ENCODE measurements around the gene LZIC. TPM values are rescaled to one million over a fixed set of nuclear protein-coding genes. Genes with fewer than 3 reads are reported as not detected.

LZIC gene
- 7.2 and 15.2 TPM in 2 replicates for total RNA-seq (2011; cell fraction: chromatin; rRNA removed; ENCODE audit: low replicate concordance)
- 5.4 and 6.8 TPM in 2 replicates for total RNA-seq (2011; cell fraction: nucleolus; rRNA removed)
- 13.1 and 20.9 TPM in 2 replicates for total RNA-seq (2011; cell fraction: nucleoplasm; rRNA removed)
- 32.9 and 36.0 TPM in 2 replicates for total RNA-seq (2014; rRNA removed)
- total RNA-seq (2014; rRNA removed; fragmentation: Illumina TruSeq; extraction: Trizol), result 76.8 and 90.6 TPM in 2 replicates
- total RNA-seq (2015; rRNA removed; fragmentation: Illumina TruSeq; extraction: Trizol), result 67.1 and 71.3 TPM in 2 replicates
- total RNA-seq (2021), result 46.7 and 51.4 TPM in 2 replicates
- 27.4 and 34.4 TPM in 2 replicates for polyA plus RNA-seq (2011; rRNA removed)
- 5.9 and 13.7 TPM in 2 replicates for polyA plus RNA-seq (2011; cell fraction: cytosol; rRNA removed)
- polyA plus RNA-seq (2011; cell fraction: nucleus; rRNA removed), result 6.1 and 10.2 TPM in 2 replicates
- polyA plus RNA-seq (2012), result 38.8 and 46.3 TPM in 2 replicates
- 55.6 and 61.7 TPM in 2 replicates for polyA plus RNA-seq (2014; fragmentation: Illumina TruSeq; extraction: Trizol)
- polyA plus RNA-seq (2014; fragmentation: Nextera tagmentation; extraction: Ambion mirVana), result 100 to 1,000 TPM; 101 to 109 TPM
- polyA plus RNA-seq (2014; rRNA removed), result 36.7 and 39.1 TPM in 2 replicates
- polyA minus RNA-seq (2011; rRNA and poly(A)+ RNA removed), result 37.0 and 48.2 TPM in 2 replicates
- 12.8 and 14.4 TPM in 2 replicates for polyA minus RNA-seq (2011; cell fraction: cytosol; rRNA and poly(A)+ RNA removed)
- 2.6 and 7.2 TPM in 2 replicates for polyA minus RNA-seq (2011; cell fraction: nucleus; rRNA and poly(A)+ RNA removed)
- percentile 69 among the genes with signal in this experiment for Bru-seq, nascent RNA
- BruChase-seq, experiment 1, labeled RNA remaining after a 2-hour chase, result percentile 73 among the genes with signal in this experiment
- percentile 78 among the genes with signal in this experiment for BruChase-seq, experiment 2, labeled RNA remaining after a 6-hour chase
- long read RNA-seq, experiment 1, transcript LZIC-201 (8 exons, 945 nt), result minor isoform, 16 of 127 reads
- long read RNA-seq, experiment 1, transcript LZIC-202 (8 exons, 2,281 nt), result major isoform, 41 of 127 reads
- long read RNA-seq, experiment 1, transcript LZIC-203 (7 exons, 1,405 nt), result minor isoform, 14 of 127 reads
- long read RNA-seq, experiment 1, partial matches to known transcripts, result 1 of 127 reads
- long read RNA-seq, experiment 1, other reads (novel, unspliced or antisense), result 54 of 127 reads
- long read RNA-seq, experiment 2, transcript LZIC-202 (8 exons, 2,281 nt), result major isoform, 17 of 67 reads
- long read RNA-seq, experiment 2, transcript LZIC-203 (7 exons, 1,405 nt), result minor isoform, 15 of 67 reads
- long read RNA-seq, experiment 2, transcript LZIC-201 (8 exons, 945 nt), result minor isoform, 9 of 67 reads
- long read RNA-seq, experiment 2, partial matches to known transcripts, result 4 of 67 reads
- long read RNA-seq, experiment 2, other reads (novel, unspliced or antisense), result 21 of 67 reads
- long read RNA-seq, experiment 3, transcript LZIC-202 (8 exons, 2,281 nt), result minor isoform, 8 of 42 reads
- long read RNA-seq, experiment 3, transcript LZIC-201 (8 exons, 945 nt), result major isoform, 10 of 42 reads
- long read RNA-seq, experiment 3, transcript LZIC-203 (7 exons, 1,405 nt), result minor isoform, 9 of 42 reads
- long read RNA-seq, experiment 3, partial matches to known transcripts, result 5 of 42 reads
- long read RNA-seq, experiment 3, other reads (novel, unspliced or antisense), result 10 of 42 reads

- Histone ChIP-seq H3K27me3 (ENCODE audit: control insufficient read depth in 2 of 2, insufficient read depth in 2 of 2, low read length in 2 of 2) (no peaks in the 10 kb centered on the region), H2AFZ (ENCODE audit: low read depth, low read length) (peak within 1 kb of the TSS; percentile 95), H3K4me3 (peak within 1 kb of the TSS; percentile 80), H4K20me1 (replicated peaks; ENCODE audit: control insufficient read depth, insufficient read depth, low read length) (no peaks in the 10 kb centered on the region), H3K9me1 (ENCODE audit: control insufficient read depth, insufficient read depth, low read length) (no peaks in the 10 kb centered on the region), H3K4me2 (ENCODE audit: insufficient read depth, low read length) (peak within 1 kb of the TSS; percentile 90), H3K36me3 (ENCODE audit: control insufficient read depth, insufficient read depth, low read length) (peaks cover 38% of the 10 kb centered on the region), H3K9ac (ENCODE audit: insufficient read depth in 1 of 2, low read depth in 2 of 2, low read length in 2 of 2) (peak within 1 kb of the TSS; percentile 95 to 97), H3K27ac (ENCODE audit: extremely low read depth, low read depth, low read length) (peak within 1 kb of the TSS; percentile 88), H3K4me1 (replicated peaks in 1 of 2; ENCODE audit: control insufficient read depth in 2 of 2, insufficient read depth in 2 of 2, low read length in 2 of 2) (peaks cover 4 to 5% of the 10 kb centered on the region in 2 experiments; a peak in 3 of 5 replicates), H3K9me3 (replicated peaks; ENCODE audit: control insufficient read depth, insufficient read depth, low read depth, low read length) (no peaks in the 10 kb centered on the region), H3K79me2 (ENCODE audit: control insufficient read depth, insufficient read depth, low read length) (peaks cover 32% of the 10 kb centered on the region)
- under 1% methylated on average over 53 of the region's 53 CpGs for WGBS (ENCODE audit: insufficient coverage, low coverage, missing lambda C conversion rate)
- FAIRE-seq (peak; percentile 79), ATAC-seq (peak; percentile 99), DNase-seq (ENCODE audit: extremely low read depth in 1 of 4, low spot score in 3 of 4) (peak; percentile 98)
- POLR2A ChIA-PET, result interaction anchor here (0.6 to 2.8 kb wide), 34 partner anchors 9 to 1717 kb away, joined by 3 to 18 read pairs (median 4); partner anchors contain the start of genes CENPS, CTNNBIP1 and UBE4B
- in situ Hi-C loops (cut with MboI) (loop anchor here (10.0 kb wide), 1 partner anchor 68 kb away; no protein-coding TSS in a partner anchor), intact Hi-C loops (cut with micrococcal nuclease) (loop anchor here (1.0 to 2.0 kb wide), 5 partner anchors 32 to 486 kb away; partner anchors contain the start of genes CTNNBIP1 and UBE4B)
- CTCF ChIA-PET (ENCODE audit: low intra/inter-chr PET ratio), result interaction anchor here (0.9 to 1.5 kb wide), 6 partner anchors 32 to 159 kb away, joined by 3 to 9 read pairs (median 4); partner anchors contain the start of genes CTNNBIP1 and UBE4B
- TSS peak; percentile 86 for BruUV-seq (replicated peaks)
- TF ChIP-seq ZNF644 (tag; IDR thresholded peaks at IDR 0.05; ENCODE audit: low read depth) (peak; percentile 55), USF2 (CRISPR knock-in tag; IDR thresholded peaks at IDR 0.05) (peak; percentile 16; the same call in 1 of the 2 replicates), ILK (tag; IDR thresholded peaks at IDR 0.05; ENCODE audit: borderline replicate concordance, low read depth) (peak; percentile 15; the same call in 1 of the 2 replicates), ZNF79 (CRISPR knock-in tag; IDR thresholded peaks at IDR 0.05; ENCODE audit: low read depth) (no peak), KDM1A (IDR thresholded peaks at IDR 0.05) (no peak), ARHGAP35 (IDR thresholded peaks at IDR 0.05; ENCODE audit: partially characterized antibody) (no peak), BRCA1 (IDR thresholded peaks at IDR 0.05) (no peak), BRCA1 (CRISPR knock-in tag; IDR thresholded peaks at IDR 0.05) (no peak), GATA2 (CRISPR knock-in tag; IDR thresholded peaks at IDR 0.05) (0 out of 2 replicates have a peak, but pooled peaks have one; percentile 6), KLF10 (CRISPR knock-in tag; IDR thresholded peaks at IDR 0.05) (no peak), PTBP1 (IDR thresholded peaks at IDR 0.05; ENCODE audit: low read depth, low read length) (no peak), BMI1 (IDR thresholded peaks at IDR 0.05; ENCODE audit: low read length) (no peak), PTTG1 (tag; IDR thresholded peaks at IDR 0.05; ENCODE audit: low read depth) (no peak), XRCC4 (IDR thresholded peaks at IDR 0.05; ENCODE audit: extremely low read depth, insufficient read depth, insufficient read length) (no peak), ZNF551 (CRISPR knock-in tag; IDR thresholded peaks at IDR 0.05) (no peak)
Measured at GRCh38 chr1:9942939-9943788, at the start of gene LZIC, which contains the start of gene NMNAT1. Gene LZIC (minus strand): TSS chr1:9943391. CDS start chr1:9936619, 6,772 bp downstream. Gene NMNAT1 (plus strand): TSS chr1:9943475. CDS start chr1:9972074, 28,599 bp downstream.

Data from K562 (cell line).